ENCODE measurements around the gene KRT8.

Gene KRT8

DNA sequence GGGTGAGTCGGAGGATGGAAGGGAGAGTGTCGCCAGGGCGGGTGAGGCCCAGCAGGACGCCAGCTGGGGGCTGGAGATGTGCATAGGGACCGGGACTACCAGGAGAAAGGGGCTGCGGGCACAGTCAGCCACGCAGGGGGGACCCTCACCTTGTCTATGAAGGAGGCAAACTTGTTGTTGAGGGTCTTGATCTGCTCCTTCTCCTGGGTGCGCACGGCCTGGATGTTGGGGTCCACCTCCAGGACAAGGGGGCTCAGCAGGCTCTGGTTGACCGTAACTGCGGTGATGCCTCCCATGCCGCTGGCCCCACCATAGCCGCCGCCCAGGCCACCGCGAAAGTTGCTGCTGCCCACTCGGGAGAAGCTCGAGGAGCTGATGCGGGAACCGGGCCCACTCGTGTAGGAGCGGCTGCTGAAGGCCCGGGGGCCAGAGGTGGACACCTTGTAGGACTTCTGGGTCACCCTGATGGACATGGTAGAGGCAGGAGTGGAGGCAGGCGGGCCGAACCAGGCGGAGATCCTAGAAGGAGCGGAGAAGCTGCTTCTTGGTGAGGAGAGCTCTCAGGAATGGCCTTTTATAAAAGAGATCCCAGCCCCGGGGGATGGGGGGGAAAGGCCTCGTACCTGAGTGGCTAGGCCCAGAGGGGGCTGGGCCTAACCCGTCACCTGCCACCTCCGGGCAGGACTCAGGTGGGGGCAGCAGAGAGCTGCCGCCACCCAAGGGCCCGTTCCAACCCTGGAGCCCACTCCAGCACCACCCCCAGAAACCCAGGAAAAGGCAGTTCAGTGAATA lies at the start of gene KRT8:
Gene KRT8 (minus strand): TSS at position 568 of the 792 bp plus-strand sequence. CDS start 95 bp downstream, at position 473.
- peak; percentile 71 for DNase-seq

GRCh38 chr12:52953181-52953841 lies 48.4 kb upstream of the KRT8 start:
- DNase-seq, result no peak

- no peak for DNase-seq
Measured at GRCh38 chr12:52952076-52952801, 47.4 kb upstream of the KRT8 start.

- no peak for DNase-seq
Measured at GRCh38 chr12:52951640-52952039, 46.8 kb upstream of the KRT8 start.

GRCh38 chr12:52951126-52951525 lies 46.2 kb upstream of the KRT8 start:
- no peak for DNase-seq

DNA sequence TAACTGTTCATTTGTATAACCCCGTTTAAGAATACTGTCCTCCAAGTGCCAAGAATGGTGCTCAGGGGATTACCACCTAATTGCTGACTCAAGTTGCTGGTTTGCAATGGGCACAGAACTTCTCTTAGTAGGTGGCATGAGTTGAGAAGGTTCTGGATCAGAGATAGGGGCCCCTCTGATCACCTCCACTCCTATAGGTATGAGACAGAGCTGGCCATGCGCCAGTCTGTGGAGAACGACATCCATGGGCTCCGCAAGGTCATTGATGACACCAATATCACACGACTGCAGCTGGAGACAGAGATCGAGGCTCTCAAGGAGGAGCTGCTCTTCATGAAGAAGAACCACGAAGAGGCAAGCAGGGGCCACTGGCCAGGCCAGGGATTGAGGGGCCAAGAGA lies 45.7 kb upstream of the KRT8 start:
- DNase-seq, result no peak

GRCh38 chr12:52949413-52950331 lies 44.8 kb upstream of the KRT8 start:
- DNase-seq, result no peak

DNA sequence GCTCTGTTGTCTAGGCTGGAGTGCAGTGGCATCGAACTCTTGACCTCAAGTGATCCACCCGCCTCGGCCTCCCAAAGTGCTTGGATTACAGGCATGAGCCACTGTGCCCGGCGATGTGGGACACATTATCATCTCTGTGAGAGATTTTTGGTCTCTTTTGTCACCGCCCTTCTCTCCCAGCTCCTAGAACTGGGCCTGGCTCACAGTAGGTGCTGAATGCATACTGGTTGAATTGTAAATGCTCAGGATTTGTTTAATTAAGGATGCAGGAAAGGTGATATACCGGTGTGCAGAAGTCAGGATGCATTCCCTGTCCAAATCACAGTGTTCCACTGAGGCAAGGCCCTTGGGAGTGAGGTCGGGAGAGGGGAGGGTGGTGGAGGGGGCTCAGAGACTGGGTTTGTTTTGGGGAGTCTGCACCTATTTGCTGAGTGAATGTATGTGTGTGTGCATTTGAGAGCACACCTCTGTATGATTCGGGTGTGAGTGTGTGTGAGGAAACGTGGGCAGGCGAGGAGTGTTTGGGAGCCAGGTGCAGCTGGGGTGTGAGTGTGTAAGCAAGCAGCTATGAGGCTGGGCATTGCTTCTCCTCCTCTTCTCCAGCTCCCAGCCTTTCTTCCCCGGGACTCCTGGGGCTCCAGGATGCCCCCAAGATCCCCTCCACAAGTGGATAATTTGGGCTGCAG lies 43.0 kb upstream of the KRT8 start:
- no peak for DNase-seq

DNA sequence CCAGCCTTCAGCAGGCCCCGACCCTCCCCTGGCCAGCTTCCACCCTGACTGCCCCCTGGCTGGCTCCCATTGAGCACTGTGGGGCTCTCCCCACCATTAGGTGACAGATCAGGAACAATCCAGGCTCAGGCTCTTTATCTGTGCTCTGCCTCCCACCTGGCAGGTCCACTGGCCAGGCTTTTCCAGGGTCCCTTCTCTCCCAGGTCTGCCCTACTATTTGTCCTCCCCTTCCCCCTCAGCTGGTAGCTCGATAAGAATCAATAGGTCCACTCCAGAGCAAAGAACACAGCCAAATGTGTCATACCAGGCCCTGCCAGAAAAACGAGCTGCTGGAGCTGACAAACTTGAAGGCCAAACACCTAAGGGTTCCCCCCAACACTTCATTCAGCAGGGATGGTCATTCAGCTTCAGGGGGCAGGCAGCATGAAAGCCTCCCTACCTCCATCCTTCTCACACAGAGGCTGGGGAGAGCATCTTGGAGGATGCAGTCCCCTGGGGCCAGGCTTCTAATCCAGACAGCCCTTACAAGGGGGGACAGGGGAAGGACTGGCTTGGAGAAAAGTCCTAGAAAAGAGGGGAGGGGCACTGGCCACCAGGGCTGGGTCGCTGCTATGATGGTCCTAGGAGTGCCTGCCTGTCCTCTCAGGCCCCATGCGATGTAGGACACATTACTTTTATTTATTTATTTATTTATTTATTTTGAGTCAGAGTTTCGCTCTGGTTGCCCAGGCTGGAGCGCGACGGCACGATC lies 42.1 kb upstream of the KRT8 start:
- DNase-seq, result no peak

GRCh38 chr12:52946334-52946733 lies 41.5 kb upstream of the KRT8 start:
- no peak for DNase-seq

GRCh38 chr12:52945389-52946232 lies 40.7 kb upstream of the KRT8 start:
- DNase-seq, result no peak

DNA sequence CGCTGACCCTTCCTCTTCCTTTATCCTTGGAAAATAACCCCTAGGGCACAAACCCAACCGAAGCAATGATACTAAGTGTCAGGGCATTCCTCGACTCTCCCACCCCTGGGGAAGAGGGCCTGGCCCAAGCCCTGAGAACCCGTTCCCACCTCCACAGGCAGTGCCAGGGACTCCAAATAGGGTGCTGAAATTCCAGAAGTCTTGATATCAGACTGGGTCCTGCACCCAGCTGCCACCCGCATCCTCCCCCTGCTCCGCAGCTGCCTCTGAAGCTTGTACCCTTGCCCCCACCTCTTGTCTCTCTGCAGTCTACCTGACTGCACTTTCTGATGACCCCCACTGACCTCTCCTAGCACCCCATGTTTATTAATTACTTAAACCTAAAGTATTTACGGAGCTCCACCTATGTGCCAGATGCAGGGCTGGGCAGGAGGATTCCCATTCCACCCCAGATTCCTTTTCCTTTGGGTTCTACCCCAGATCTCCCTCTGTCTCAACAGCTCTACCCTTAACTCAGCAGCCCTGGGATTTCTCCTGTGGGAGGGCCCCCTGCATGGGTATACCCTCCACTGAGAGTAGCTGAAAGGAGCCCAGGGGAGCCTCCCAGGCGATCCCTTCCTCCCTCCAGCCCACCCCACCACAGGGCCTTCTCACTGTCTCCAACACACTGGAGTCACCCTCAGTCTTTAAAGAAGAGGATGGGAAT lies 40.0 kb upstream of the KRT8 start:
- DNase-seq, result no peak

- DNase-seq, result no peak
Measured at GRCh38 chr12:52942901-52943181, 38.0 kb upstream of the KRT8 start.

- no peak for DNase-seq
Measured at GRCh38 chr12:52942066-52942900, 37.4 kb upstream of the KRT8 start.

- DNase-seq, result no peak
Measured at GRCh38 chr12:52929538-52929937, 24.7 kb upstream of the KRT8 start.

DNA sequence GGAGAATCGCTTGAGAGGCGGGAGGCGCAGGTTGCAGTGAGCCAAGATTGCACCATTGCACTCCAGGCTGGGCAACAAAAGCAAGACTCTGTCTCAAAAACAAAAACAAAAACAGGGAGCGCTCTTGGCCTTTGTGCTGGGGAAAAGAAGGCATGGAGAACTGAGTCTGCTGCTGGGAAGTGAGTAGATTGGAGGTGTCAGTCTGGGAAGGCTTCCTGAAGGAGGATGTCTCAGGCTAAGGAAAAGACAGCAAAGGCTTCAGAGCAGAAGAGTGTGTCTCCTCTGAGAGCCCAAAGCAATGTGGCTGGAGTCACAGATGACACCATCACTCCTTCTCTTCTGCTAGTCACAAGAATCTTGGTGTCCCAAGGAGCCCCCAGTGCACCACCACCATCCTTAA lies 23.1 kb upstream of the KRT8 start:
- DNase-seq, result no peak

DNA sequence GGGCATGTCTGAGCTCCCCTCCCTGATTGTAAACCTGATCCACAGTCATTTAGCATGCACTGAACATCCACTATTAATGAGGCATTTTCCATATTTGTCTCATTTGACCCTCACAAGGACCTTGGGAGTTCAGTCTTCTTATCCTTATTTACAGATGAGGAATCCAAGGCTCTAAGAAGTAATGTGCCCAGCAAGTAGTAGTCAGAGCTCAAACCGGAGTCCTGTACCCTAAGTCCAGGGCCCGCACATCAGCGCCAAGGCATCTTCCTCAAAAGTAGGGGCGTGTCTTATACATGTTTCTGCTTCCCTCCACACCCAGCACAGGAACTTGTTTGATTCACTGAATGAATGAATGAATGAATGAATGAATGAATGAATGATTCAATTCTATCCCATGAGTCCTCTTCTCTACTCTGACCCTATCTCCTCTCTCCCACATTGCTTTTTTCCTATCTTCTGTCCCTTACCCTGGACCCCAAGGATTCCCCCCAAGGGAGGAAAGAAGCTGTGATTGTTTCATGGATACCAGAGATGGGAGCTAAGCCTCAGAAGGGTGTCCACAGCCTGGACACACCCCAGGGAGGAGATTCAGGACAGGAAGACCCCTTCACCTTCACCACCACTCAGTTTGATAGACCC lies 21.8 kb upstream of the KRT8 start:
- no peak for DNase-seq

Data from NCI-H1105 (cell line).